Endothelial cell of umbilical vein (primary cell): Measurements from ENCODE around the gene ADAMTS14.
"Not testable (repeated sequence)": the region's sequence is repeated elsewhere in the genome, so short reads cannot be mapped to it uniquely, and the experiment has no call there.

Source experiments
- CTCF ChIP-seq, 2 donors: IDR thresholded peaks; 1 replicate in 1 of 2; 2 replicates in 1 of 2; pipeline ENCODE4 v1.5.1; 2011; ENCODE audit warnings: low read length in 2 of 2, mild to moderate bottlenecking in 2 of 2, moderate library complexity in 2 of 2, control low read depth in 1 of 2, inconsistent platforms in 1 of 2, low read depth in 1 of 2; ENCODE audit not compliant: insufficient read depth in 1 of 2; ENCODE audit errors: extremely low read depth in 1 of 2
- EZH2 ChIP-seq: IDR thresholded peaks from 2 replicates; pipeline ENCODE4 v1.6.1; 2012; ENCODE audit warnings: borderline replicate concordance, low read depth, mild to moderate bottlenecking, moderate library complexity, low read length, inconsistent platforms; ENCODE audit not compliant: severe bottlenecking
- FOS ChIP-seq: IDR thresholded peaks from 2 replicates; pipeline ENCODE4 v1.6.1; 2011; ENCODE audit warnings: mild to moderate bottlenecking, low read length, moderate library complexity, borderline replicate concordance; ENCODE audit not compliant: insufficient read depth
- GATA2 ChIP-seq: IDR thresholded peaks from 2 replicates; pipeline ENCODE4 v1.7.0; 2011; ENCODE audit warnings: low read depth, mild to moderate bottlenecking, moderate library complexity, mixed read lengths, low read length; ENCODE audit not compliant: insufficient read length, insufficient read depth
- JUN ChIP-seq: IDR thresholded peaks from 2 replicates; pipeline ENCODE4 v1.6.1; 2011; ENCODE audit warnings: borderline replicate concordance, low read depth; ENCODE audit not compliant: insufficient read length, insufficient read depth
- POLR2A ChIP-seq: IDR thresholded peaks from 2 replicates; pipeline ENCODE4 v1.6.1; 2012; ENCODE audit warnings: low read depth, mild to moderate bottlenecking, control low read depth, low read length
- POLR2AphosphoS5 ChIP-seq: IDR thresholded peaks from 2 replicates; pipeline ENCODE4 v1.6.1; 2012; ENCODE audit warnings: low read depth, mild to moderate bottlenecking, control low read depth, low read length, moderate library complexity; ENCODE audit not compliant: insufficient read depth
- TF ChIP-seq, protein P1 (sequence below): IDR thresholded peaks from 2 replicates; pipeline ENCODE4 v1.6.1; 2011; ENCODE audit not compliant: insufficient read depth, insufficient read length

DNA sequence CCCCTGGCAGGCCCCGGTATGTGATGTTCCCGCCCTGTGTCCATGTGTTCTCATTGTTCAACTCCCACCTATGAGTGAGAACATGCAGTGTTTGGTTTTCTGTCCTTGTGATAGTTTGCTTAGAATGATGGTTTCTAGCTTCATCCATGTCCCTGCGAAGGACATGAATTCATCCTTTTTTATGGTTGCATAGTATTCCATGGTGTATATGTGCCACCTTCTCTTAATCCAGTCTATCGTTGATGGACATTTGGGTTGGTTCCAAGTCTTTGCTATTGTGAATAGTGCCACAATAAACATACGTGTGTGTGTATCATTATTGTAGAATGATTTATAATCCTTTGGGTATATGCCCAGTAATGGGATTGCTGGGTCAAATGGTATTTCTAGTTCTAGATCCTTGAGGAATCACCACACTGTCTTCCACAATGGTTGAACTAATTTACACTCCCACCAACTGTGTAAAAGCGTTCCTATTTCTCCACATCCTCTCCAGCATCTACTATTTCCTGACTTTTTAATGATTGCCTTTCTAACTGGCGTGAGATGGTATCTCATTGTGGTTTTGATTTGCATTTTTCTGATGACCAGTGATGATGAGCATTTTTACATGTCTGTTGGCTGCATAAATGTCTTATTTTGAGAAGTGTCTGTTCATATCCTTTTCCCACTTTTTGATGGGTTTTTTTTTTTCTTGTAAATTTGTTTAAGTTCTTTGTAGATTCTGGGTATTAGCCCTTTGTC lies 32.5 kb upstream of the ADAMTS14 start:
- not testable (repeated sequence) for TF ChIP-seq CTCF (IDR thresholded peaks at IDR 0.05; ENCODE audit: extremely low read depth in 1 of 2, insufficient read depth in 1 of 2, low read depth in 1 of 2, low read length in 2 of 2); EZH2; JUN; POLR2A; POLR2AphosphoS5; FOS; GATA2
- TF ChIP-seq, protein P1, sequence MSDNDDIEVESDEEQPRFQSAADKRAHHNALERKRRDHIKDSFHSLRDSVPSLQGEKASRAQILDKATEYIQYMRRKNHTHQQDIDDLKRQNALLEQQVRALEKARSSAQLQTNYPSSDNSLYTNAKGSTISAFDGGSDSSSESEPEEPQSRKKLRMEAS = not testable (repeated sequence)
